ENCODE data around the gene CD300A.

Gene CD300A

DNA sequence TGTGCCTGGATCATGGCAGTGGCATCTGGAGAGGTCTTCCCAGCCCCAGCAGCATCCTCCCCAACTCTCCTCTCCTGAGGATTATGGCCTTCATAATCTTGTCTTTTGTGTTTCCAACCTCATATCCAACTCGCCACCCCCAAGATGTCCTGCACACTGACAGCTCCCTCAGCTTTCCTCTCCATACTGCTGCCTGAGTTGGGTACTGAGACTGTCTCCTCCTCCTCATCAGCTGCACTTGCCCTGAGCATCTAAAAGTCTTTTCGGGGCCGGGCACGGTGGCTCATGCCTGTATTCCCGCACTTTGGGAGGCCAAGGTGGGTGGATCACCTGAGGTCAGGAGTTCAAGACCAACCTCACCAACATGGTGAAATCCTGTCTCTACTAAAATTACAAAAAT is 62.8 kb downstream of the CD300A start:
- H3K27me3 ChIP-seq (ENCODE audit: control insufficient read depth in 5 of 5, insufficient read depth in 4 of 5, low read length in 5 of 5): peaks cover 0 to 4% (median 0%) of the 10 kb centered on the region in 5 donors
- H3K27ac ChIP-seq (ENCODE audit: low read depth, low read length): no peak overlapping the region
- no peaks in the 10 kb centered on the region for H3K9me3 ChIP-seq (ENCODE audit: control insufficient read depth in 5 of 5, low read length in 5 of 5)
- H3K4me3 ChIP-seq (ENCODE audit: low read depth in 1 of 5, low read length in 5 of 5): no peak overlapping the region
- H3K4me1 ChIP-seq (ENCODE audit: control insufficient read depth in 5 of 5, insufficient read depth in 5 of 5, low read length in 5 of 5): peaks cover 0 to 26% (median 9%) of the 10 kb centered on the region in 5 donors
- H3K36me3 ChIP-seq (ENCODE audit: control insufficient read depth in 5 of 5, insufficient read depth in 5 of 5, low read length in 5 of 5): no peaks in the 10 kb centered on the region
- no peak overlapping the region for H3K9ac ChIP-seq (ENCODE audit: low read length in 5 of 5)

DNA sequence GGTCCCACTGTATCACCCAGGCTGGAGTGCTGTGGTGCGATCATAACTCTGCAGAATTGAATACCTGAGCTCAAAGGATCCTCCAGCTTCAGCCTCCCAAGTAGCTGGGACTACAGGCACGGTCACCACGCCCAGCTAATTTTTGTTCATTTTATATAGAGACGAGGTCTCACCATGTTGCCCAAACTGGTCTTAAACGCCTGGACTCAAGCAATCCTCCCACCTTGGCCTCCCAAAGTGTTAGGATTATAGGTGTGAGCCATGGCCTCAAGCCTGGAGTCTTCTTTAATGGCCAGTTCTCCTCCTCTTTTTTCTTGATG is 64.4 kb downstream of the CD300A start:
- Histone ChIP-seq H3K4me3 (ENCODE audit: low read depth in 1 of 5, low read length in 5 of 5) (no peak overlapping the region), H3K36me3 (ENCODE audit: control insufficient read depth in 5 of 5, insufficient read depth in 5 of 5, low read length in 5 of 5) (no peaks in the 10 kb centered on the region), H3K27ac (ENCODE audit: low read depth, low read length) (no peak overlapping the region)

DNA sequence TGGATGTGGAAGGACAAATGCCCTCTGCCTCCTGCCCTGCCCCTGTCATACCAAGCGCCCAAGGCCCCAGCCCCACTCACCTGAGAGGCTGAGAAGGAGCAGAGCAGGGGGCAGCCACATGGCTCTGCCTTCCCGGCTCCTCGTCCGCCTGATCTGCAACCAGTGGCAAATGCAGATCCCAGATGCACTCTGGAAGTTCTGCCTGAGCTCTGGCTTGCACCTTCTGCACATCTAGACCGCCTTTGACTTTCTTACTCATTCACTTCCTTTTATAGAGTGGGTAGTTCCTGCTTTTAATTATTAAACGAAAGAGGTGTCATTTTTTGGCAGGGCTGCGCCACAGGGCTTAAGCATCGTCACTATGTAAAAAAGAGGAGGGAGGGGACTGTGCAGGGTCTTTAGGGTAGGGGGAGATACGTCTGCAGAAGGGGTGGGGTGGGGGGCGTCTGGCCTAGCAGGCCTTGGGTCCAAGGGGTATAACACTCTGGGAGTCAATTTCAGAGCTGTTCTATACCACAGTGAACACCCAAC is 64.9 kb downstream of the CD300A start, which contains the start of gene CD300LB:
CD300LB (minus strand) TSS at position 245 of the 531 bp plus-strand sequence; CDS start at position 120, 125 bp downstream.
- Histone ChIP-seq H3K27me3 (ENCODE audit: control insufficient read depth in 5 of 5, insufficient read depth in 4 of 5, low read length in 5 of 5) (no peaks in the 10 kb centered on the region), H3K27ac (ENCODE audit: low read depth, low read length) (peak within 1 kb of the TSS; percentile 37), H3K9ac (ENCODE audit: low read length in 5 of 5) (no peak within 1 kb of the TSS), H3K36me3 (ENCODE audit: control insufficient read depth in 5 of 5, insufficient read depth in 5 of 5, low read length in 5 of 5) (no peaks in the 10 kb centered on the region), H3K4me1 (ENCODE audit: control insufficient read depth in 5 of 5, insufficient read depth in 5 of 5, low read length in 5 of 5) (peaks cover 0 to 26% (median 9%) of the 10 kb centered on the region in 5 donors), H3K4me3 (ENCODE audit: low read depth in 1 of 5, low read length in 5 of 5) (peak within 1 kb of the TSS in 2 of 5 donors; percentile 38 to 46), H3K9me3 (ENCODE audit: control insufficient read depth in 5 of 5, low read length in 5 of 5) (no peaks in the 10 kb centered on the region)

More for the DNA sequence above, 64.4 kb downstream of the CD300A start:
- H3K9me3 ChIP-seq (ENCODE audit: control insufficient read depth in 5 of 5, low read length in 5 of 5): no peaks in the 10 kb centered on the region
- H3K9ac ChIP-seq (ENCODE audit: low read length in 5 of 5): no peak overlapping the region
- H3K4me1 ChIP-seq (ENCODE audit: control insufficient read depth in 5 of 5, insufficient read depth in 5 of 5, low read length in 5 of 5): peaks cover 0 to 26% (median 9%) of the 10 kb centered on the region in 5 donors
- no peaks in the 10 kb centered on the region for H3K27me3 ChIP-seq (ENCODE audit: control insufficient read depth in 5 of 5, insufficient read depth in 4 of 5, low read length in 5 of 5)

DNA sequence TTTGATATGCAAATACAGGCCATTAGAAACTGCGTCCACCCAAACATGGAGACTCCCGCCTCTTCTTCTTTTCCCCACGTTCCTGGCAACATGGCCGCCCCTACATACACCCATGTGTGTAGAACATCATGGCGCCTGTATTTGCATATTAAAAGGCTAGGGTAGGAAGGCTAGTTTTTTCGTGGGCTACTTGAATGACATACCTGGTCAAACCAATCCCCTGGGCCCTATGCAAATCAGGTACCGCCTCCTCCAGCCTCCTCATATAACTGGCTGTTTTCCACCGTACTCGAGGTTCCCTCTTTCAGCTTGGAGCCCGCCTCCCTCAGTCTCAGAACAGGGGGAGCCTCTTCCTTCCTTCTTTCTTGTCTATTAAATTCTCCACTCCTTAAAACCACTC is 65.7 kb downstream of the CD300A start:
- Histone ChIP-seq H3K36me3 (ENCODE audit: control insufficient read depth in 5 of 5, insufficient read depth in 5 of 5, low read length in 5 of 5) (no peaks in the 10 kb centered on the region), H3K27ac (ENCODE audit: low read depth, low read length) (peak overlapping the region; percentile 37), H3K4me1 (ENCODE audit: control insufficient read depth in 5 of 5, insufficient read depth in 5 of 5, low read length in 5 of 5) (peaks cover 0 to 26% (median 9%) of the 10 kb centered on the region in 5 donors), H3K9me3 (ENCODE audit: control insufficient read depth in 5 of 5, low read length in 5 of 5) (no peaks in the 10 kb centered on the region), H3K4me3 (ENCODE audit: low read depth in 1 of 5, low read length in 5 of 5) (peak overlapping the region in 3 of 5 donors; percentile 34 to 46 (median 38)), H3K9ac (ENCODE audit: low read length in 5 of 5) (no peak overlapping the region), H3K27me3 (ENCODE audit: control insufficient read depth in 5 of 5, insufficient read depth in 4 of 5, low read length in 5 of 5) (peaks cover 0 to 2% (median 0%) of the 10 kb centered on the region in 5 donors)
